B cell (primary cell): ENCODE measurements around the gene PI4KA.

Experiments
- CTCF ChIP-seq: fragments of 200-600 bp; IDR thresholded peaks from one replicate; pipeline ENCODE4 v1.8.0; 2022; ENCODE audit warnings: antibody characterized with exemption, mild to moderate bottlenecking
- EZH2 ChIP-seq: IDR thresholded peaks from 2 replicates; pipeline ENCODE4 v1.6.1; 2012; ENCODE audit warnings: borderline replicate concordance, low read depth, mild to moderate bottlenecking, moderate library complexity, low read length; ENCODE audit not compliant: insufficient read depth, poor library complexity, severe bottlenecking

GRCh38 chr22:20825624-20826023 is 33.0 kb downstream of the PI4KA start:
- TF ChIP-seq CTCF = no peak
- TF ChIP-seq EZH2 = no peak
